HG03139 (cell line): ENCODE measurements around the gene SLC8B1.

Experiments
- ATAC-seq: cut with Tn5 transposase; IDR thresholded peaks from one replicate; pipeline ENCODE4 v1.9.1; 2021; ENCODE audit not compliant: unreplicated experiment

Gene SLC8B1

DNA sequence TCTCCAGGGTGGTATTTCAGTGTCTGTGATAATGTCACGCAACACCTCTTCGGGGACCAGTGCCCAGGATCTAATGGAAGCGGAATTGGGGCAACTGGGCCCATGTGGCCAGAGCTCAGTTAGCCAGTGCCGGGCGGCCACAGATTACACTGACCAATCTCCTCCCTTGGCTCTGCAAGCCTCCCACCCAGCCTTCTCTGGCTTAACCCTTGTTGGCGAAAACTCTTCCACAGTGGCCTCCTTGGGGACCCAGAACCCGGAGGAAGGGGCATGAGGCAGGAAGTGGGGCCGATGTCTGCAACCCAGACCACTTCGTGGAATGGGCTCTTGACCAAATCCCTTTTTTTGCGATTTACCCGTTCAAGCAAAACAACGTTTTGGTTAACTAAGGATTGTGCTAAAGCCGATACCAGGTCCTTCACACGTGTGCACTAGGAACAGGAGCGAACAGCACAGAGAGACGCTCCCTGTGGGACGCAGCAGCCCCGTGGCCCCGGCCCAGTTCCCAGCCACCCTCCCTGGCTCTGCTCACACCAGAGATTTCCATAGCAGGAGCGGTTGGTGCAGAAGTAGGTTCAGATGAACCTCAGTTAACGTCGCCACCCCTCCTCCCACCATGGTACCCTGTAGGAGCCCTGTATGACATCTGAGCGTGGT lies 38.2 kb downstream of the SLC8B1 start:
- no peak for ATAC-seq

DNA sequence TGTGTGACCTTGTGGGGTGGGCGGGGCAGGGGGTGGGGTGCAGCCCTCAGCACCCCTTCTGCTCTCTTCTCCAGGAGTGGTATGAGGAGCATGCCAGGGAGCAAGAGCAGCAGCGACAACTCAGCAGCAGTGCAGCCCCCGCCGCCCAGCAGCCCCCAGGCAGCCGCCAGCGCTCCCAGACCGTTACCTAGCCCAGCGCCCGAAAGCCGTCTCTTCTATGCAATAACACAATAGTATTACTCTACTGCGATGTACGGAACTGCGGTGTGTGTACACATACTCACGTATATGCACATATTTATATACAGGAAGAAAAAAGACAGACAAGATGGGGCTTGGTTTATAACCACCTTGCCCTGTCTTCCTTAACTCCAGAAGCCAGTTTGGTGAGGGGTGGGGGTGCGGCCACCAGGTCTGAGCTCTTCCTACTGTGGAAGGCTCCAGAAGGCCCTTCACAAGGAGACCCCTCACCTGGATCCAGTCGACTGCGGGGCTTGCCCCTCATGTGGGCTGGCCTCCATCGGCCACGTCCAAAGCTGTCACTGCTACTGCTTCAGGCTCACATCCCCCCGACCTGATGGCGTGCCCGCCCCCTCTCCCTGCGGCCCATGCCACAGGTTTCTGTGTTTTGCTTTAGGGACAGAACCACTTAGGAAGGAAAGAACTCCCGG lies 38.9 kb downstream of the SLC8B1 start:
- ATAC-seq, result no peak

DNA sequence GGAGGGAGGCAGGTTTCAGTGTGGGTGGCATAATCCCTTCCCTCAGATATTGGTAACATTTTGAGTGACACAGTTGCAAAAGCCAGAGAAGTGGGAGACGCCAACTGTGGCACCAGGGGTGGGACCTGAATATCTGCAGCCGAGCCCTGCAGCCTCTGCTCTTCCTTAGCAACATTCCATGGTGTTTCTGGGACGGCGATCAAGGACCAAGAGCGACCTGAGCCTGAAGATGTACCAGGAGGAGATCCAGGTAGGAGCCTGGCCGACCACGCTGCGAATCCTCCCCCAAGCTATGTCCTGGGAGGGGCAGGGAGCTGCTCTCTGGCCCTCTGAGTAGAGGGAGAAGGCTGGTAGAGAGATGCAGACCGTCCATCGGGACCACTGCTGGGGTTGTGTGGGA lies 41.8 kb downstream of the SLC8B1 start:
- ATAC-seq, result no peak

DNA sequence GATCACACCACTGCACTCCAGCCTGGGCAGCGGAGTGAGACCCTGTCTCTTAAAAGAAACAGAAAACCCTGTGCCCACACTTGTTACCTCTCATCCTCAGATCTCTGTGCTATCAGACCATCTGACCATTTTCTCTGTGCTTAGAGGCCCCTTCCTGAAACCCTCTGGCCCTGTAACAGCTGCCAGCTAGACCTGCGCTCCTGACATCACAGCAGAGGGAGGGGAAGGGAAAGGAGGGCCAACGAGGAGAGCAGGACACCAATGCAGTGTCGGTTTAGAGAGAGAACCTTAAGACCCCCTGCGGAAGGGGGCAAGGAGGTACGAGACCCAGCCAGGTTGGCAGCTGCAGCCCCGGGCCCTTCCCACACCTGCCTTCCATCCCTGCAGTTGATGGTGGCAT lies 42.4 kb downstream of the SLC8B1 start:
- no peak for ATAC-seq

DNA sequence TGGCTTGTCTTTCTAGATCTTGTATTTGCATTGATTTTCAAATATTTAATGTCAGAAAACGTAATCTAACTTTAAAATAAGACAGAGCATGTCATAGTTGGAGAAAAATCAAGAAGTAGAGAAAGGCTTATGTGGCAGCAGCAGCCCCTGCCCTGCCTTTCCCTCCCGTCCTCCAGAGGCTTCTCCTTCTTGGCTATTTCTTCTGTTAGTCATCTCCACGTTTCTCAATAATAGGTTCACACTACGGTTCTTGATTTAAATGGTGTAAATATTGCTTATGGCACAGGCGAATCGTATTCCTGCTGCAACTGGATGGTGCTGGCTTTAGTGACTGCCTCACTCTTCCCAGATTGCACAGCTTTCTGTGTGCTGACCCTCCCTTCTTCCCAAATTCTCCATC lies 42.8 kb downstream of the SLC8B1 start:
- no peak for ATAC-seq

DNA sequence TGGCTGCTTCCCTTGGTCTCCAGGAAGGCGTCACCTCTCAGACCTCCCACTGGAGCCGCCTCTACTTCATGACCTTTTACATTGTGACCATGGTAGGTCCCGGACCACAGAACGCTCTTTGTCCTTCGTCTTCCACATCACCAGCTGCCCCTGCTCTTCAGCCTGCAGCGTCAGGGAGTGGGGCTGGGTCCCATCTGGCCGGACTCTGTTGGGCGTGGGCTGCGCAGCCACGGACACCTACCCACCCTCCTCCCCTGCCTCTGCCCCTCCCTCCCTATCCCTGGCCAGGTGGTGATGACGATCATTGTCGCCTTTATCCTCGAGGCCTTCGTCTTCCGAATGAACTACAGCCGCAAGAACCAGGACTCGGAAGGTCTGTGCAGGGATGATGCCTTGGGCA lies 43.3 kb downstream of the SLC8B1 start:
- no peak for ATAC-seq

DNA sequence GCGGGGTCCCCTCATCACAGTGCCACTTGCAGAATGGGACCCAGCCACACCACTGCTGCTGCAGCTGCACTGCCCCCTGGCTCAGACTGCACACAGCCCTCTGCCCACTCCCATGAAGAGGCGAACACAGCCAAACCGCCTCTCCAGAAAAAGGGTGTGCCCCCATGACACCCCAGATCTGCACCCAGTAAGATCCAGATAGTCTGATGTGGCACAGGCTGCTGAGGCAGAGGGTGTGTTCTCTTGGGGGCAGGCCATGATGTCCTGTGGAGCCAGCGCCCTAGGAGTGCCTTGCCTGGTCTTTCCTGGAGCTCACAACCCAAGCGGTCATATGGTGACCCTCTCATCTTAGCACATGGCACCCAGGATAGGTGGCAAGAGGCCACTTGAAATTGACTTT lies 44.4 kb downstream of the SLC8B1 start:
- ATAC-seq, result no peak

DNA sequence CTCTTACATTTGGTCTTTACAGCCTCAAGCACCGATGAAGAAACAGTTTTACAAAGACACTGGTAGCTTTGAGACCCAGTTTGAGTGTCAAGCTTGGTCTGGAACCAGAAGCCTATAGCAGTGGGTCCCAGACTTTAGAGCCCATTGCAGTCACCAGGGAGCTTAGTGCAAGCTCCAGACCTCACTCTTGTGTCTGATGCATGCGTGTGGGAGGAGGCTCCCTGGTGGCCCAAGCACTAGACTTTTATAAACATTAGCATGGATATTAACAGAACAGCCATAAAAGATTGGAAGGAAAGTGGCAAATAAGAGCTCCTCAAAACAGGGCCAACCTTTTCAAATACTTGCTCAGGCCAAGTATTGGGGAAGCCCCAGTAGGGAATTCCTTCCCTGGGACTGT lies 45.5 kb downstream of the SLC8B1 start:
- no peak for ATAC-seq

DNA sequence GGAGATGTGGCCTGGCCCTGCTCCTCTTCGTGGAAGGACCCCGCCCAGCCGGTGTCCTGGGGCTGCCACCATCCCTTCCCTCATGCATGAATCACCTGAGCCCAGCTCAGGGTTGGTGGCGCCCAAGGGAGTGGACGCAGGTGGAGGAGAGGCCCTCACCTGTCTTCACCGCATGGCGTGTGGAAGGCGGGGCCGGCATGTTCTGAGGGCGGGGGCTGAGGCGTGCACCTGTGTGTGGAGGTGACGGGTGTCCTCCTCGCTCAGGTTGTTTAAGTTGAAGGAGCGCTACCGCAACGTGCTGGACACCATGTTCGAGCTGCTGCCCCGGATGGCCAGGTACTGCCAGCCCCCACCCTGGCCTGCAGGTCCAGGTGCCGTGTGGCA lies 47.0 kb downstream of the SLC8B1 start:
- ATAC-seq, result no peak

DNA sequence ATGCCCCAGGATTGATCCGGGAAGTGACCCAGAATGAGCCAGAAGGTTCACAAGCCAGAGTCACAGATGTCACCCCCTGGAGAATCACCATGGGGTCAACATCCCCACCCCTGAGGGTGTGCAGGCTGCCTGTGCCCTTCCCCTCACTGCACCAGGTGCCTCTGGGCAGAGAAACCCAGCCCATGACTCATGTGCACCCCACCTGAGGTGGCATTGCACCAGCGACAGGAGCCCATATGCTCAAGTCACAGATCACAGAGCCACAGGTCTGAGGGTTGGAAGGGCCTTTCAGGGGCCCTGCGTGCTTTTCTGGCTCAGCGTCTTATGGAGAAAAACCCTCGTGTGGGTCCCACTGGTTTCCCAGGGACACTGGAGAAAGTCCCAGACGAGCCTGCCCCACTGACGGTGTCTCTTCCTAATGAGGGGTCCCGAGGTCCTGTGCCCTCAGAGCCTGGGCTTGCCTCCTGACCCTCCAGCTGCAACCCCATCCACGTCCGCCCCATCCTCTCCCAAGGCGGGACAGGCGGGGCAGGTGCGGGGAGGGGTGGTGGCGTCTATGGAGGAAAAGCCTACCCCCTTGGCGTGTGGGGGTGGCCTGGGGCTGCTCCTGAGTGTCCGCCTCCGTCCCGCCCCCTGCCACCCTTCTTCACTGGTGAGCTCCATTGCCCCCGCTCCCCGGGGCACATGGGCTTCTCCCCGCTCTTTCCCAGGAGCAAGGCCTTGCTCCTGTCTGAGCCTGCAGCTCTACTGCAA lies 47.6 kb downstream of the SLC8B1 start:
- ATAC-seq, result no peak

DNA sequence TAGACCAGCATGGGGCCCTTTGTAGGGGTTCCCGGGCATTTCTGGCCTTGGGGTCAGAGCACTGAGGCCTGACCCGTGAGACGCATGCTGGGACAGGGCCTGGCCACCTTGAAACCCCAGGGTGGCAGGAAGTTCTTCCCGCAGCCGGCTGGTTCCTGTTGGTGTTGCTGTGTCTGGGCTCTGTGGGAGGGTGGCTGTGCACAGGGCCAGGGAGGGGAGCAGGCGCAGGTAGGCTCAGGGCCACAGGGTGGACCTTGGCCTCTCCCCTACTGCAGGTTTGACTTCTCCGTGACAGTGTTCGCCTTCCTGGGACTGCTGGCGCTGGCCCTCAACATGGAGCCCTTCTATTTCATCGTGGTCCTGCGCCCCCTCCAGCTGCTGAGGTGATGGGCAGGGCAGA lies 48.2 kb downstream of the SLC8B1 start:
- ATAC-seq, result no peak

DNA sequence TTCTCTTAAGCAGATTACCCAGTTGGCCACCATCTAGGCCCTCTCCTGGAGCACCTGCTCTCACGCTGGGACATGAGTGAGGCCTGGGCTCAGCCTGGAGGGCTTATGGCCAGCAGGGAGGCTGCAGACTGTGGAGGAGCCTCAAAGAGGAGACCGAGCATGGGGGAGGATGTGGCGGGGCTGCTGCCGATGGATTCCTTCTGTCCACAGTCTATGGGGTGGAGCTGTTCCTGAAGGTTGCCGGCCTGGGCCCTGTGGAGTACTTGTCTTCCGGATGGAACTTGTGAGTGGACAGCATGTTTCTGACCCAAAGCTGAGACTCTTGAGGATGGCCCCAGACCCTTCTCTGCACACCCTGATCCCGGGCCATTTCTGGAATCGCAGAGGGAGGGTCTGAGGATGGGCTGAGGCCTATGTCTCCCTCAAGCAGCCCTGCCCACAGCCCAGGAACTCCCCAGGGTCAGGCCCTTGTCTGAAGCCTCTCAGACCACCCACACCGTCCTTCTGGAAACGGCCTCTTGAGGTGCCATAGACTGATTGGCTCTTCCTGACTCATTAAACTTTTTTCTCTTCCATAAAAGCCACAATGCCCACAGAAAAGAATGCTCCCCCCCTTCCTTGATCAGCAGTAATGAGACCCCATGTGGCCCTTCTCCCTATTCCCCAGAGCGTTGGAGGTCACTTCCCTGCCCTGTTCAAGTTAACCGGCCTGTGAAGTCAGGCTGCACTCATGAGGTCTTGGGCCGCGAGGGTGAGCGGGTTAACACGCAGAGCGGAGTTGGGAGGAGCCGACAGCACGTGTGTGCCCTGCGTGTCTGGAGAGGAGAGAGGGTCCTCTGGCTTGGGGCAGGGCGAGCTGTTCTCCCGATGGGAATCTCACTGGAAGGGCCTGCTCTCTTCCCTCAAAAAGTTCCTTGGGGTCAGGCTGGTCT lies 49.0 kb downstream of the SLC8B1 start:
- no peak for ATAC-seq

DNA sequence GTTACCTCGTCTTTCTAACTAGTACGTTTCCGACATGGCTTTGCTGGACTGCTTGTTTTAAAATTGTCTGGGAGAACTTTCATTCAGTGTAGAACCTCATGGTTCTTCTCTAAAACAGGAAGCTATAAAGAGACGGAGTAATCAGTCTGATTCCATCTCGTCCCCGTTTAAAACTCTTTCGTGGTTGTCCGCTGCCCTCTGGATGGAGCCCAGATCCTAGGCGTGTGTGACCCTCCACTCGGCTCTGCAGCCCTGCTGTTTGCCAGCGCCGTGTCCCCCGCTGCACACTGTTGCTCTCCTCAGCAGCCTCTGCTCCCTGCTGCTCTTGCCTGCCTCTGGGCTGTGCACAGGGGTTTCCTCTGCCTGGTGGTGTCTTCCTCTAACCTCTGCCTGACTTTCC lies 50.2 kb downstream of the SLC8B1 start:
- no peak for ATAC-seq

DNA sequence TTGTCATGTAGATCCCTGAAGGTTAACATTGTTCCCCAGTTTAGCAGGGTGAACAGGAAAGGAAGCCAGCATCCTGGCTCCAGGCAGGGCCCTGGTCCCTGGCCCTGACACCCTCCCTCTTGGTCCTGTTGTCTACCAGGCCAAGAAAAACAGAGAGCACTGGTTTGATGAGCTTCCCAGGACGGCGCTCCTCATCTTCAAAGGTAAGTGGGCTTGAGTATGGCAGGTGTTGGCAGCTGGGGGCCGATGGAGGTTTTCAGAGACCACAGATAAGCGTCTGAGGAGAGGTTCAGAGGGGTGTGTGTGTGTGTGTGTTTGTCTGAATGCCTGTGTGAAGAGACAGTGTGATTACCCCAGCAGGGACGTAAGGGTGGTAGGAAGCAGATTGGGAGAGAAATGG lies 56.3 kb downstream of the SLC8B1 start:
- ATAC-seq, result no peak

DNA sequence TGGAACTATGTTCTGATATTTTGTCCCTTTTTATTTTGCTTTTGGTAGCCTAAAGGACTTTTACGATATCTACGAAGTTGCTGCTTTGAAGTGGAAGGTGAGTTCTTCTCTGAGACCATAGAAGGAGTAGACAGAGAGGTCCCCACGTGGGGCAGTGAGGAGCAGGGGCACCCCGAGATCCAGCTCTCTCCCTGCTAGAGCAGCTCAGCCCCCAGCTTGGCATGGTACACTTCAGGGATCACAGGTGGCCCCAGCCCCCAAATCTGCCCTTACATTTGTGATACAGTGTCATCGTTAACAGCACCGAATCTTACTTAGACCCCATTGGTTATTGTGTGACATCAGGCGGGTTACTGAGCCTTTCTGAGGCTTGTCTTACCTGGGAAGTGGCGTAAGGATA lies 56.8 kb downstream of the SLC8B1 start:
- ATAC-seq, result no peak

DNA sequence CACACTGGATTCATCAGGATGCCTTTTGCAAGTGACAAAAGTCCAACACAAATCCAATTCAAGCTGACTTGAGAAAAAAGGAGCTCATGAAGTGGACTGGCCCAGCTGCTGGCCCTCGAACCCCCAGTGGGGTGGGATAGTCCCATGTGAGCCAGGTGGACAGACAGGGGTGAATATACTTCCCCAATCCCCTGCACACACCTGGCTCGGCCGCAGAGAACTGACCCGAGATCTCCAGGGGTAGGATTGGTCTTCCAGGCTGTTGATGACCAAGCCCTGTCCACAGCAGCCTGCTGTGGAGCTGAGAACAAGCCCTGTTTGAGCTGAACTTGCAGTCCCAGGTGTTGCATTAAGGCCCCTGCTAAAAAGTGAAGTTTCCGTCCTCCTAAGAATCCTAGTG lies 57.4 kb downstream of the SLC8B1 start:
- no peak for ATAC-seq

DNA sequence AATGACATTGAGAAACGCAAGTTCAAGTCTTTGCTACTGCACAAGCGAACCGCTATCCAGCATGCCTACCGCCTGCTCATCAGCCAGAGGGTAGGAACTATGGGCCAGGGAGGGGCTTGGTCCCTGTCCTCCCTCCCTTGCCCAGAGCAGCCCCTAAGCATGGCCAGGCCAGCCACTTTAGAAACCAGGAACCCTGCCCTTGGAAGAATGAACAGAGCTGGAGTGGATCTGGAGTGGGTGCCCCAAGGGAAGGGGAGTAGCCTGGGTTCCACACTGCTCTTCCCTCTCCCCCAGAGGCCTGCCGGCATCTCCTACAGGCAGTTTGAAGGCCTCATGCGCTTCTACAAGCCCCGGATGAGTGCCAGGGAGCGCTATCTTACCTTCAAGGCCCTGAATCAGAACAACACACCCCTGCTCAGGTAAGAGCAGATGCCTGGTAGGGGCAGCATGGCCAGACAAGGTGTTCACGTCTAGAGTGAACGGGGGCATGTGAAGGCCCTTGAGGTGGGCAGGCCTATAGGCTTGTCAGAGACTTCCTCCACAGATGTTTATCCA lies 57.9 kb downstream of the SLC8B1 start:
- ATAC-seq, result no peak

DNA sequence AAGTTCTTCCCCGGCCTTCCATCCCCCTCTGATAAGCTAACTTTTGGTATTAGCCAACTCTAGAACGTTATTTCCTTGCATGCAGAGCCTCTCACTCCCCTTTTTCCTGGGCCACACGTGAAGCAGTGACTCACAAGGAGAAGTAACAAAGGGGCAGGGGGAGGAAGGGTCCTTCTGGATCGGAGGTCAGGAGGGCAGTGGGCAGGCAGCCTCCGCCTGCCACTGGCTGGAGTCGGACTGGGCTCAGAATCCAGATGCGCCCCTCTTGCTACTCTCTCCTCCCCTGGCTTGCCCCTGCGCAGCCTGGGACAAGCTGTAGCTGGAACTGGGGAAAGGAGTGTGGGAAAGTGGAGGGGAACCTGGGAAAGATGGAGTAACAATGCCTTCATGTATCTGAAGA lies 58.6 kb downstream of the SLC8B1 start:
- ATAC-seq, result no peak

DNA sequence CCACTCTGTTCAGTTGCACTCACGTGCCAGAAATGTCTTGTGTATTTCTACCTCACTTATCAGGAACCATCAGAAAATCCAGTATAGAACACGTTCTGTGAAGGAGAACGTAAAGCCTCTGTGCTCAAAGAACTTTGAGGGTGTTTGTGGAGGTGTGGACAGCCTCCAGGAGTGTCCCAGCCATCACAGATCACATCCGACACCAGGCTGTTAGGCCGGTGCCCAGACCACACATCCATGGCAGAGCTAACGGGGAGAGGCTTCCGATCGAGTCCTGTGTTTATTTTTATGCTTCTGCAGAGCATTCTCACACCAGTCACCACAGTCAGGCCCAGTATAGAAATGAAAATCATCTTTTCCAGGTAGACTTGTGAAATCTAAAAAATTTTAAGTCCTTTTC lies 60.1 kb downstream of the SLC8B1 start:
- no peak for ATAC-seq

DNA sequence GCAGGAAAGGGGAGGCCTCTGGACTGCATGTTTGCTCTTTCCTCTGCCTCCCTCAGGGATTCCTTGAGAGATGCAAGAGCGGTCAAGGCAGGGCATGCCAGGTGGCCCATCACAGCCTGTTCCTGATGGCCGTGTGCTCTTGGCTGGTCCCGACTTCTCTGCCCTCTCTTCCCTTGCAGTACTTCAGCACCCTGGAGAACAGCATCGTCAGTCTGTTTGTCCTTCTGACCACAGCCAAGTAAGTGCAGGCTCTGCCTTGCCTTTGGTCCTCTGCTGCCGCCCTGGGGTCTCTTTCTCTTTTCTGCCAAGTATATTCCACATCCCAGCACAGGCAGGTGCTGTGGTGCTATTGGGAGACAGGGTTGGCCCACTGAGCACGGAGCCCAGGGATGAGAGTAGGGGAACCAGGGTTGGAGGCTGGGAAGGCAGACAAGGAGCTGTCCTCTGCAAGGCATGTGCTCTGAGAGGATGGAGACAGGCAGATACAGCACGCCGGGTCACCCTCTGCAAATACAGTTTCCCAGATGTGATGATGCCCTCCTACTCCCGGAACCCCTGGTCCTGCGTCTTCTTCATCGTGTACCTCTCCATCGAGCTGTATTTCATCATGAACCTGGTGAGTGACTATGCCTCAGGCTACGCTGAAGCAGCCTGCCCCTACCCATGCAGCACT lies 61.7 kb downstream of the SLC8B1 start:
- no peak for ATAC-seq
